Psoas muscle (tissue), 8 donors: ENCODE results near the gene FAM9C. TPM values are rescaled to one million over a fixed set of nuclear protein-coding genes. Genes with fewer than 3 reads are reported as not detected.

Experiments
- ATAC-seq, 4 donors: fragments of 200-7000 bp; cut with Tn5 transposase; one replicate each; pipeline ENCODE4 v1.9.1; 2020; ENCODE audit warnings: moderate library complexity in 3 of 4, mild to moderate bottlenecking in 2 of 4
- DNase-seq, 2 donors: peaks; one replicate each; pipeline ENCODE4 v3.0.0-alpha.2; 2020
- H3K27ac ChIP-seq: fragments of 200-600 bp; one replicate; pipeline ENCODE4 v1.8.0; 2022
- H3K27me3 ChIP-seq, 3 donors: fragments of 200-600 bp in 1 of 3; one replicate each; pipeline versions ENCODE4 v1.6.1 to v1.8.0; 2013 to 2022; ENCODE audit warnings: low read length in 2 of 3, mild to moderate bottlenecking in 2 of 3, moderate library complexity in 1 of 3; ENCODE audit not compliant: insufficient read depth in 3 of 3
- H3K36me3 ChIP-seq, 2 donors: fragments of 200-600 bp in 1 of 2; one replicate each; pipeline versions ENCODE4 v1.6.1 to v1.8.0; 2013 to 2022; ENCODE audit warnings: low read depth in 1 of 2, mild to moderate bottlenecking in 1 of 2, moderate library complexity in 1 of 2; ENCODE audit not compliant: insufficient read depth in 1 of 2
- H3K4me1 ChIP-seq: fragments of 200-600 bp; one replicate; pipeline ENCODE4 v1.8.0; 2022
- H3K4me3 ChIP-seq: fragments of 200-600 bp; one replicate; pipeline ENCODE4 v1.8.0; 2022; ENCODE audit warnings: mild to moderate bottlenecking
- H3K9me3 ChIP-seq: fragments of 200-600 bp; one replicate; pipeline ENCODE4 v1.8.0; 2022
- WGBS, 3 donors: extraction: QIAGEN DNeasy Blood & Tissue Kit; methylation state at CpG; one replicate each; pipeline versions ENCODE4 v1.1.6 to v1.1.7; 2013; 5-methylcytosine and 5-hydroxymethylcytosine counted together
- intact Hi-C, 2 donors: fragments of 100-400 bp; cut with DNase I; formaldehyde crosslinking; loops; one replicate each; pipeline versions ENCODE4 v1.11.0 to v1.14.2; 2022
- polyA plus RNA-seq, 3 donors: library from polyadenylated mRNA; stranded (reverse); fragments of 200-250 nt; gene quantifications; one replicate each; pipeline ENCODE4 v1.2.3, GENCODE V29; 2013
- total RNA-seq, 4 donors: library from RNA; stranded (reverse); fragmentation: NEBNext Ultra II Directional in 2 of 4; extraction: Animal tissue kit (Norgen Biotek cat#: 25700) in 2 of 4; gene quantifications; one replicate each; pipeline versions ENCODE4 v1.2.1 to v1.2.4, GENCODE V29; 2021 to 2023
- TF ChIP-seq, protein P1 (sequence below): fragments of 200-600 bp; IDR thresholded peaks from one replicate; pipeline ENCODE4 v1.8.0; 2022; ENCODE audit warnings: antibody characterized with exemption
- donor health status: healthy with polysubstance abuse.
- donor health status: DM: no; HTN: no; CAD: no; lungs with moderate emphysema.
- donor health status: Bipolar disorder and iron deficiency.
- donor health status: healthy.
- donor health status: DM: yes; HTN: yes; CAD: no.
- donor health status: DM: no; HTN: no; CAD: no.
- donor health status: DM: no; HTN: no; CAD: no.
- donor health status: DM: yes; HTN: yes; CAD: no.

FAM9C gene
- total and polyA plus RNA-seq, 7 donors = 0.04 TPM; not detected in 6

DNA sequence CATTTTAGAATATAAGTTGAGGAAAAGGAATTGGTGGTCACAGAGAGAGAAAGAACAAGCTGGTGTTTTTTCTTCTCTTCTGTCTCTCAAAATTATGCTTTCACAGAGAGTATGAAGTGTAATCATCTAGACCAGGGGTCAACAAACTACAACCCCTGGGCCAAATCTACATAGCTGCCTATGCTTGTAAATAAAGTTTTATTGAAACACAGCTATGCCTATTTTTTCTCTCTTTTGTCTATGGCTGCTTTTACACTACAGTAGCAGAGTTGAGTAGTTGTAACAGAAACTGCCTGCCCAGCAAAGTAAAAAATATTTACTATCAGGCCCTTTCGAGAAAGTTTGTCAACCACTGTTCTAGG, 6.7 kb upstream of the FAM9C start:
- Histone ChIP-seq H3K27me3 (no peaks in the 10 kb centered on the region), H3K4me3 (no peak overlapping the region), H3K9me3 (no peaks in the 10 kb centered on the region), H3K27ac (no peak overlapping the region), H3K4me1 (no peaks in the 10 kb centered on the region), H3K36me3 (no peaks in the 10 kb centered on the region)
- intact Hi-C loops = no loop called here
- ATAC-seq = no peak
- TF ChIP-seq, protein P1, sequence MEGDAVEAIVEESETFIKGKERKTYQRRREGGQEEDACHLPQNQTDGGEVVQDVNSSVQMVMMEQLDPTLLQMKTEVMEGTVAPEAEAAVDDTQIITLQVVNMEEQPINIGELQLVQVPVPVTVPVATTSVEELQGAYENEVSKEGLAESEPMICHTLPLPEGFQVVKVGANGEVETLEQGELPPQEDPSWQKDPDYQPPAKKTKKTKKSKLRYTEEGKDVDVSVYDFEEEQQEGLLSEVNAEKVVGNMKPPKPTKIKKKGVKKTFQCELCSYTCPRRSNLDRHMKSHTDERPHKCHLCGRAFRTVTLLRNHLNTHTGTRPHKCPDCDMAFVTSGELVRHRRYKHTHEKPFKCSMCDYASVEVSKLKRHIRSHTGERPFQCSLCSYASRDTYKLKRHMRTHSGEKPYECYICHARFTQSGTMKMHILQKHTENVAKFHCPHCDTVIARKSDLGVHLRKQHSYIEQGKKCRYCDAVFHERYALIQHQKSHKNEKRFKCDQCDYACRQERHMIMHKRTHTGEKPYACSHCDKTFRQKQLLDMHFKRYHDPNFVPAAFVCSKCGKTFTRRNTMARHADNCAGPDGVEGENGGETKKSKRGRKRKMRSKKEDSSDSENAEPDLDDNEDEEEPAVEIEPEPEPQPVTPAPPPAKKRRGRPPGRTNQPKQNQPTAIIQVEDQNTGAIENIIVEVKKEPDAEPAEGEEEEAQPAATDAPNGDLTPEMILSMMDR = no peak
- WGBS, 3 donors = 86 to 93% (median 88%) methylated on average over 1 of the region's 1 CpG
- DNase-seq = no peak

DNA sequence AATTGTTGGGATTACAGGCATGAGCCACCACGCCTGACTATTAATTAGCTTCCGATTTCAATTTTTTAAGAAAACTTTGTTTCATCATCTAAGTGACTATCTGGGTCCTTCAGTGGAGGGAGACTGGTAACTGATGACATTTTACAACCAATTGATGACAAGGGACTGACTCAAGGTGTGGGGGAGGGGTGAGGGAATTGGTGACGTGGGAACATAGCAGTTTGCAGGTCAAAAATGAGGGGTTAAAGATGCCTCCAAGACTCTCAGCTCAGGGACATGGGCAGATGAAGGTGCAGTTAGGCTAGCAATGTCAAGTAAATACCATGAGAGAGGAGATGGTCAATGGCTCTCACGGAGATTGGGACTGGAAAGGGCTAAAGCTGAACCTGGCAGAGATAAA, 5.7 kb upstream of the FAM9C start:
- DNase-seq = no peak
- WGBS, 3 donors = 85 to 99% (median 94%) methylated on average over 4 of the region's 4 CpGs
- intact Hi-C loops = no loop called here
- Histone ChIP-seq H3K9me3 (no peaks in the 10 kb centered on the region), H3K36me3 (no peaks in the 10 kb centered on the region), H3K4me3 (no peak overlapping the region), H3K4me1 (no peaks in the 10 kb centered on the region), H3K27me3 (no peaks in the 10 kb centered on the region), H3K27ac (no peak overlapping the region)
- no peak for ATAC-seq
- TF ChIP-seq, protein P1 = no peak

DNA sequence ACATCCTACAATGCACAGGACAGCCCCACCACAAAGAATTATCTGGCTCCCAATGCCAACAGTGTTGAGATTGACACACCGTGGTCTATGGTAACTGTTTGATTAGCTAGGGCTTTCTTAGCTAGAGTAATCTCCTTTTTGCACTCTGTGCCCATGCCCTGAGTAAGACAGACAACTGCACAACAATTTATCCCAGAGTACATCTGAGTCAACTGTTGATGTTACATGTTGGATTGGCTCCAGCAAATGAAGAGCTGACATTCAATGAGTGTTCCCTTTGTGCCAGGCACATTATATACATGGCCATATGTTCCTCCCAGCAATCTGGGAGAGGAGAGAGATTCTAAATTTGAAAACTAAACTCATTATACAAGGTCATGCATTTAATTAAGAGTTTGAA, 3.9 kb upstream of the FAM9C start:
- no peak overlapping the region for H3K27ac ChIP-seq
- H3K9me3 ChIP-seq = no peaks in the 10 kb centered on the region
- ATAC-seq = no peak
- H3K27me3 ChIP-seq = no peaks in the 10 kb centered on the region
- H3K4me3 ChIP-seq = no peak overlapping the region
- TF ChIP-seq, protein P1 = no peak
- intact Hi-C loops = loop anchor here in 1 of 2 donors (10.0 kb wide), 1 partner anchor 427 kb away; no protein-coding TSS in a partner anchor
- H3K36me3 ChIP-seq = no peaks in the 10 kb centered on the region
- WGBS, 3 donors = 43 to 65% methylated on average over 1 of the region's 1 CpG; no CpG with 5 or more reads in 1 of the 3 donors
- no peaks in the 10 kb centered on the region for H3K4me1 ChIP-seq
- no peak for DNase-seq

DNA sequence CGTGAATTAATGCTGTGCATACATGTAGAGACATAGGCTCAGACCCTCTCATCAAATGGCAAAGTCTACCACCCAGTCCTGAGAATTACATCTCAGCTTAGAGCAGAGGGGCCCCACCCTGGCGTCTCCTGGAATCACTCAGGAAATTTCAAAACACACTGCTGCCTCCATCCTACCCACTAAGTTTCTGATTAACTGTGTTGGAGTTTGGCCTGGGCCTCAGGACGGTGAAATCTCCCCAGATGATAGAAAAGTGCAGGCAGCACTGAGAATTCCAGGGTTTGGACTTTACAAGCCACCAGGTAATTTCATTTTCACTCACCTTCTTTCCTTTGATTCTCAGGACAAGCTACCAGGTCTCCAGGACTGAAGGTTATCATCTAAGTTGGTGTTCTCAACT, 3.3 kb upstream of the FAM9C start:
- Histone ChIP-seq H3K27ac (no peak overlapping the region), H3K36me3 (no peaks in the 10 kb centered on the region), H3K4me1 (no peaks in the 10 kb centered on the region), H3K27me3 (no peaks in the 10 kb centered on the region), H3K9me3 (no peaks in the 10 kb centered on the region), H3K4me3 (no peak overlapping the region)
- intact Hi-C loops = loop anchor here in 1 of 2 donors (10.0 kb wide), 1 partner anchor 427 kb away; no protein-coding TSS in a partner anchor
- TF ChIP-seq, protein P1 = no peak
- ATAC-seq (no peak), DNase-seq (no peak)
- WGBS, 3 donors = 67 to 90% (median 87%) methylated on average over 3 of the region's 3 CpGs
